H9 (cell line): ENCODE results near the gene SMCO3. TPM values are rescaled to one million over a fixed set of nuclear protein-coding genes. Genes with fewer than 3 reads are reported as not detected.
A peak's percentile ranks its signal among the peaks of the same experiment; 100 is the strongest.
"Not testable (repeated sequence)": the region's sequence is repeated elsewhere in the genome, so short reads cannot be mapped to it uniquely, and the experiment has no call there.

Source experiments
- DNase-seq: peaks from one replicate; pipeline ENCODE4 v3.0.0-alpha.2; 2017
- H2AFZ ChIP-seq: one replicate; pipeline ENCODE4 v1.6.1; 2013; ENCODE audit warnings: mild to moderate bottlenecking, low read length, control low read depth, moderate library complexity
- H2AK5ac ChIP-seq: 2 replicates; pipeline ENCODE4 v1.6.1; 2013; ENCODE audit warnings: low read length, control low read depth, mixed read lengths; ENCODE audit not compliant: insufficient read length
- H2BK120ac ChIP-seq: one replicate; pipeline ENCODE4 v1.6.1; 2013; ENCODE audit warnings: low read depth, mild to moderate bottlenecking, low read length, control low read depth, inconsistent platforms; ENCODE audit not compliant: poor library complexity, severe bottlenecking
- H2BK12ac ChIP-seq: 2 replicates; pipeline ENCODE4 v1.6.1; 2013; ENCODE audit warnings: low read length, control low read depth, mixed read lengths, low read depth; ENCODE audit not compliant: insufficient read length
- H2BK15ac ChIP-seq: 2 replicates; pipeline ENCODE4 v1.6.1; 2013; ENCODE audit warnings: low read depth, low read length, control low read depth
- H2BK20ac ChIP-seq: one replicate; pipeline ENCODE4 v1.6.1; 2013; ENCODE audit warnings: low read depth, mild to moderate bottlenecking, low read length, control low read depth, inconsistent platforms; ENCODE audit not compliant: poor library complexity, severe bottlenecking
- H2BK5ac ChIP-seq: 2 replicates; pipeline ENCODE4 v1.6.1; 2013; ENCODE audit warnings: low read length, control low read depth, mixed read lengths; ENCODE audit not compliant: insufficient read length
- H3K14ac ChIP-seq: 2 replicates; pipeline ENCODE4 v1.6.1; 2013; ENCODE audit warnings: low read length, control low read depth; ENCODE audit not compliant: insufficient read depth
- H3K18ac ChIP-seq: 2 replicates; pipeline ENCODE4 v1.6.1; 2013; ENCODE audit warnings: low read depth, mild to moderate bottlenecking, mixed read lengths, low read length, control low read depth; ENCODE audit not compliant: insufficient read length
- H3K23ac ChIP-seq: 2 replicates; pipeline ENCODE4 v1.6.1; 2013; ENCODE audit warnings: low read length, control low read depth, mixed read lengths, low read depth; ENCODE audit not compliant: insufficient read length
- H3K23me2 ChIP-seq: 2 replicates; pipeline ENCODE4 v1.6.1; 2013; ENCODE audit warnings: low read depth, mild to moderate bottlenecking, mixed read lengths, low read length, control low read depth; ENCODE audit not compliant: insufficient read length, poor library complexity, severe bottlenecking
- H3K27ac ChIP-seq: 2 replicates; pipeline ENCODE4 v1.5.1; 2013; ENCODE audit warnings: low read length, control low read depth, mixed read lengths, low read depth; ENCODE audit not compliant: insufficient read length
- H3K27me3 ChIP-seq: 2 replicates; pipeline ENCODE4 v1.6.1; 2013; ENCODE audit warnings: low read length, control low read depth, inconsistent platforms; ENCODE audit not compliant: insufficient read depth
- H3K4ac ChIP-seq: 2 replicates; pipeline ENCODE4 v1.6.1; 2013; ENCODE audit warnings: low read depth, mild to moderate bottlenecking, control low read depth, inconsistent platforms, low read length, moderate library complexity
- H3K4me1 ChIP-seq: 2 replicates; pipeline ENCODE4 v1.6.1; 2013; ENCODE audit warnings: low read length, control low read depth, inconsistent platforms; ENCODE audit not compliant: insufficient read depth
- H3K4me2 ChIP-seq: 2 replicates; pipeline ENCODE4 v1.6.1; 2013; ENCODE audit warnings: low read length, control low read depth, mixed read lengths; ENCODE audit not compliant: insufficient read length, insufficient read depth
- H3K56ac ChIP-seq: 2 replicates; pipeline ENCODE4 v1.6.1; 2013; ENCODE audit warnings: low read depth, mild to moderate bottlenecking, mixed read lengths, low read length, control low read depth; ENCODE audit not compliant: insufficient read length
- H3K79me1 ChIP-seq: 2 replicates; pipeline ENCODE4 v1.6.1; 2013; ENCODE audit warnings: low read depth, mild to moderate bottlenecking, moderate library complexity, low read length, control low read depth, inconsistent platforms; ENCODE audit not compliant: insufficient read depth, poor library complexity, severe bottlenecking
- H3K79me2 ChIP-seq: 2 replicates; pipeline ENCODE4 v1.6.1; 2013; ENCODE audit warnings: low read length, control low read depth, inconsistent platforms; ENCODE audit not compliant: insufficient read depth
- H3K9ac ChIP-seq: 2 replicates; pipeline ENCODE4 v1.6.1; 2013; ENCODE audit warnings: low read length, control low read depth, mixed read lengths; ENCODE audit not compliant: insufficient read length; ENCODE audit errors: extremely low read depth
- H3K9me3 ChIP-seq: one replicate; pipeline ENCODE4 v1.6.1; 2013; ENCODE audit warnings: low read depth, low read length, inconsistent platforms; ENCODE audit not compliant: control insufficient read depth
- H3T11ph ChIP-seq: one replicate; pipeline ENCODE4 v1.6.1; 2013; ENCODE audit warnings: mild to moderate bottlenecking, low read length, control low read depth, inconsistent platforms
- H4K20me1 ChIP-seq: one replicate; pipeline ENCODE4 v1.6.1; 2013; ENCODE audit not compliant: control insufficient read depth, insufficient read length, insufficient read depth
- H4K5ac ChIP-seq: 2 replicates; pipeline ENCODE4 v1.6.1; 2013; ENCODE audit warnings: low read depth, mild to moderate bottlenecking, mixed read lengths, low read length, control low read depth; ENCODE audit not compliant: insufficient read length
- H4K8ac ChIP-seq: replicated peaks from 2 replicates; pipeline ENCODE4 v1.6.1; 2013; ENCODE audit warnings: low read length, control low read depth, mixed read lengths, low read depth; ENCODE audit not compliant: insufficient read length
- H4K91ac ChIP-seq: 2 replicates; pipeline ENCODE4 v1.6.1; 2013; ENCODE audit warnings: low read depth, mild to moderate bottlenecking, moderate library complexity, mixed read lengths, low read length, control low read depth; ENCODE audit not compliant: insufficient read length
- H3K27ac Mint-ChIP-seq, 3 experiments: 2 replicates in 2 of 3; 3 replicates in 1 of 3; pipeline ENCODE4 v1.8.0; 2020 to 2021; ENCODE audit warnings: mixed read lengths in 3 of 3, mild to moderate bottlenecking in 1 of 3, moderate library complexity in 1 of 3
- H3K27me3 Mint-ChIP-seq: 2 replicates; pipeline ENCODE4 v1.8.0; 2021; ENCODE audit warnings: low read depth, mild to moderate bottlenecking, moderate library complexity, mixed read lengths
- H3K36me3 Mint-ChIP-seq, 3 experiments: 2 replicates in 2 of 3; 3 replicates in 1 of 3; pipeline ENCODE4 v1.8.0; 2020 to 2021; ENCODE audit warnings: low read depth in 3 of 3, mixed read lengths in 3 of 3; ENCODE audit not compliant: insufficient read depth in 1 of 3
- H3K4me1 Mint-ChIP-seq, 2 experiments: 2 replicates each; pipeline ENCODE4 v1.8.0; 2020; ENCODE audit warnings: mixed read lengths in 2 of 2
- H3K4me3 Mint-ChIP-seq, 2 experiments: 2 replicates in 1 of 2; 3 replicates in 1 of 2; pipeline ENCODE4 v1.8.0; 2020 to 2021; ENCODE audit warnings: mild to moderate bottlenecking in 2 of 2, mixed read lengths in 2 of 2, moderate library complexity in 1 of 2
- H3K9me3 Mint-ChIP-seq, 2 experiments: 2 replicates in 1 of 2; 3 replicates in 1 of 2; pipeline ENCODE4 v1.8.0; 2020; ENCODE audit warnings: mild to moderate bottlenecking in 2 of 2, mixed read lengths in 2 of 2, moderate library complexity in 1 of 2
- CTCF ChIP-seq: fragments of 200-600 bp; sonication (generic); conservative IDR thresholded peaks from 3 replicates; pipeline ENCODE4 v1.8.0; 2021; ENCODE audit warnings: antibody characterized with exemption, mild to moderate bottlenecking
- WGBS: extraction: QIAGEN DNeasy Blood & Tissue Kit; methylation state at CpG from one replicate; pipeline ENCODE4 v1.1.7; 2013; ENCODE audit warnings: missing lambda C conversion rate, low lambda C conversion rate, mixed read lengths; ENCODE audit not compliant: insufficient read length; ENCODE audit errors: extremely low coverage; 5-methylcytosine and 5-hydroxymethylcytosine counted together
- total RNA-seq: library from RNA; stranded (reverse); gene quantifications from 2 replicates; pipeline ENCODE4 v1.2.1, GENCODE V29; 2021

SMCO3 gene
- total RNA-seq, 1 experiment from 2014 or later = not detected

- Histone ChIP-seq H2BK12ac (no peak overlapping the region), H3K4me1 (no peaks in the 10 kb centered on the region), H4K8ac (no peak overlapping the region), H3K79me1 (no peaks in the 10 kb centered on the region), H2BK20ac (no peak overlapping the region), H3K27me3 (no peaks in the 10 kb centered on the region), H3K23me2 (peaks cover 4% of the 10 kb centered on the region), H3K27ac (no peak overlapping the region), H4K91ac (no peak overlapping the region), H3K9ac (no peak overlapping the region), H3K79me2 (no peaks in the 10 kb centered on the region; the same call in 1 of the 2 replicates), H3K4ac (no peak overlapping the region), H3K18ac (no peak overlapping the region), H2AK5ac (no peak overlapping the region), H3K56ac (no peak overlapping the region), H4K5ac (no peak overlapping the region), H3K4me2 (no peak overlapping the region), H3K9me3 (no peaks in the 10 kb centered on the region), H3K23ac (no peak overlapping the region), H2BK5ac (no peak overlapping the region), H3K14ac (no peak overlapping the region), H2AFZ (no peak overlapping the region), H3T11ph (no peak overlapping the region), H2BK15ac (no peak overlapping the region), H4K20me1 (peaks cover 3% of the 10 kb centered on the region), H2BK120ac (no peak overlapping the region)
- Mint-ChIP-seq H3K4me1 (peaks cover 8 to 18% of the 10 kb centered on the region in 2 experiments), H3K36me3 (peaks cover 22 to 35% (median 29%) of the 10 kb centered on the region in 3 experiments), H3K4me3 (no peak overlapping the region), H3K27ac (peak overlapping the region in 1 of 3 experiments; percentile 29; a peak in 1 of 7 replicates), H3K27me3 (peaks cover 5% of the 10 kb centered on the region; the same call in 1 of the 2 replicates), H3K9me3 (peaks cover 8 to 9% of the 10 kb centered on the region in 2 experiments; a peak in 4 of 5 replicates)
- DNase-seq = no peak
- WGBS = no CpG with 5 or more reads among the region's 3 CpGs
- no peak for TF ChIP-seq CTCF
These were observed 47.2 kb downstream of the SMCO3 start for GRCh38 chr12:14766649-14767215.

DNA sequence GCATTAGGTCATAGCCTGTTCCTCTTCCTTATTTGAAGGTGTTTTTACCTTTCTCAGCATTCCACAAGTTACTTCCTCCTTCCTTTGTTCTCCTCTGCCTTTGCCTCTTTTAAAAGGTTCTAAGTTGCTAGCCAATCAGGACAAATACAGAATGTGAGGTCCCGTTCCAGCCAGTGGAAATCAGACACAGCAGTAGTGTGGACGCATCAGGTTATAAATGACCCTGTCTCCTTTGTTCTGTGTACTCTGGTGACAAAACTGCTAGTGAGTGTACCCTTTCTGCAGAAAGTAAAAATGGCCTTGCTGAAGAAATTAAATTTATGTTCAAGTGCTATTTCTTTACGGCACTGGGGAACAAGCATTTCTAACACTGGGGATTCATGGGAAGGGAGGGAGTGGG is 48.0 kb downstream of the SMCO3 start:
- DNase-seq, H3K9me3 ChIP-seq, H3K4me3 Mint-ChIP-seq, H3K4me1 ChIP-seq, H3T11ph ChIP-seq, H4K5ac ChIP-seq, H3K27me3 ChIP-seq, H3K14ac ChIP-seq, H4K8ac ChIP-seq, H4K20me1 ChIP-seq, H3K9ac ChIP-seq, H2AFZ ChIP-seq, H2AK5ac ChIP-seq, H2BK15ac ChIP-seq, H2BK12ac ChIP-seq, H3K18ac ChIP-seq, H3K4ac ChIP-seq, H2BK20ac ChIP-seq, H3K4me2 ChIP-seq, H3K23ac ChIP-seq, H3K79me2 ChIP-seq, H2BK5ac ChIP-seq, H3K27me3 Mint-ChIP-seq, H4K91ac ChIP-seq, H3K79me1 ChIP-seq, H3K23me2 ChIP-seq, H2BK120ac ChIP-seq, H3K56ac ChIP-seq, H3K27ac ChIP-seq: not testable (repeated sequence)
- Mint-ChIP-seq H3K9me3 (peaks cover 11 to 12% of the 10 kb centered on the region in 2 experiments; a peak in 4 of 5 replicates), H3K27ac (peak overlapping the region in 2 of 3 experiments; percentile 30 to 82; a peak in 2 of 7 replicates), H3K4me1 (peaks cover 7 to 16% of the 10 kb centered on the region in 2 experiments), H3K36me3 (peaks cover 29 to 42% (median 36%) of the 10 kb centered on the region in 3 experiments)
- WGBS = no CpG with 5 or more reads among the region's 3 CpGs
